NB4 (cell line): ENCODE results near the gene KCNK3.

Experiments
- CTCF ChIP-seq: IDR thresholded peaks from one replicate; pipeline ENCODE4 v1.5.1; 2012; ENCODE audit warnings: low read depth, low read length
- POLR2A ChIP-seq: IDR thresholded peaks from 2 replicates; pipeline ENCODE4 v1.6.1; 2011; ENCODE audit warnings: mild to moderate bottlenecking; ENCODE audit not compliant: insufficient read length; ENCODE audit errors: extremely low read depth

GRCh38 chr2:26778507-26778906, 86.0 kb downstream of the KCNK3 start:
- TF ChIP-seq CTCF (no peak), POLR2A (no peak)
